Endodermal cell (in vitro differentiated cells): Measurements from ENCODE around the gene MAPK8IP3. TPM values are rescaled to one million over a fixed set of nuclear protein-coding genes. Genes with fewer than 3 reads are reported as not detected.

Source experiments
- DNase-seq: peaks from one replicate; pipeline ENCODE4 v3.0.0-alpha.2; 2017
- H3K27ac ChIP-seq: 2 replicates; pipeline ENCODE4 v1.5.1; 2013; ENCODE audit warnings: mild to moderate bottlenecking, low read depth, low read length, moderate library complexity
- H3K27me3 ChIP-seq: 2 replicates; pipeline ENCODE4 v1.6.1; 2013; ENCODE audit warnings: mild to moderate bottlenecking, low read length, moderate library complexity; ENCODE audit not compliant: insufficient read depth, control insufficient read depth, poor library complexity, severe bottlenecking
- H3K36me3 ChIP-seq: 2 replicates; pipeline ENCODE4 v1.7.0; 2013; ENCODE audit warnings: mild to moderate bottlenecking, low read length, moderate library complexity; ENCODE audit not compliant: control insufficient read depth, insufficient read depth
- H3K4me1 ChIP-seq: one replicate; pipeline ENCODE4 v1.7.0; 2013; ENCODE audit warnings: low read length; ENCODE audit not compliant: control insufficient read depth, insufficient read depth
- H3K4me3 ChIP-seq: 2 replicates; pipeline ENCODE4 v1.5.1; 2013; ENCODE audit warnings: mild to moderate bottlenecking, low read length, moderate library complexity
- H3K9ac ChIP-seq: 2 replicates; pipeline ENCODE4 v1.6.1; 2013; ENCODE audit warnings: mild to moderate bottlenecking, low read length, moderate library complexity; ENCODE audit not compliant: poor library complexity, severe bottlenecking; ENCODE audit errors: extremely low read depth
- H3K9me3 ChIP-seq: 2 replicates; pipeline ENCODE4 v1.6.1; 2013; ENCODE audit warnings: mild to moderate bottlenecking, low read length, moderate library complexity; ENCODE audit not compliant: control insufficient read depth
- H3K27ac Mint-ChIP-seq: 2 replicates; pipeline ENCODE4 v1.8.0; 2020; ENCODE audit warnings: mixed read lengths
- H3K27me3 Mint-ChIP-seq: 2 replicates; pipeline ENCODE4 v1.8.0; 2021; ENCODE audit warnings: mild to moderate bottlenecking, mixed read lengths; ENCODE audit not compliant: insufficient read depth
- H3K36me3 Mint-ChIP-seq: 2 replicates; pipeline ENCODE4 v1.8.0; 2020; ENCODE audit warnings: low read depth, mixed read lengths
- H3K4me1 Mint-ChIP-seq: 2 replicates; pipeline ENCODE4 v1.8.0; 2020; ENCODE audit warnings: mixed read lengths
- H3K4me3 Mint-ChIP-seq: 2 replicates; pipeline ENCODE4 v1.8.0; 2020; ENCODE audit warnings: mild to moderate bottlenecking, moderate library complexity, mixed read lengths
- H3K9me3 Mint-ChIP-seq: 2 replicates; pipeline ENCODE4 v1.8.0; 2020; ENCODE audit warnings: mild to moderate bottlenecking, mixed read lengths
- CTCF ChIP-seq: fragments of 200-600 bp; sonication (generic); conservative IDR thresholded peaks from 2 replicates; pipeline ENCODE4 v1.5.0; 2021; ENCODE audit warnings: antibody characterized with exemption, mild to moderate bottlenecking
- WGBS, 2 experiments: methylation state at CpG; one replicate each; pipeline versions ENCODE4 v1.1.5 to v1.1.7; 2013; ENCODE audit warnings: missing lambda C conversion rate in 2 of 2, mixed read lengths in 1 of 2; ENCODE audit not compliant: insufficient coverage in 1 of 2, insufficient read length in 1 of 2; 5-methylcytosine and 5-hydroxymethylcytosine counted together
- total RNA-seq, 2 donors: library from RNA; stranded (reverse); fragmentation: NEBNext Ultra II Directional in 1 of 2; extraction: Animal tissue kit (Norgen Biotek cat#: 25700) in 1 of 2; gene quantifications; 2 replicates in 1 of 2; 3 replicates in 1 of 2; pipeline ENCODE4 v1.2.1, GENCODE V29; 2021

MAPK8IP3 gene
- total RNA-seq, 2 donors from 2014 or later = 76.0 to 84.0 TPM

- Mint-ChIP-seq H3K4me3 (peak overlapping the region; percentile 85), H3K9me3 (no peaks in the 10 kb centered on the region), H3K36me3 (peaks cover 19% of the 10 kb centered on the region), H3K27me3 (no peaks in the 10 kb centered on the region), H3K4me1 (peaks cover 10% of the 10 kb centered on the region), H3K27ac (peak overlapping the region; percentile 94)
- peaks cover 8% of the 10 kb centered on the region for H3K4me1 ChIP-seq
- WGBS, 2 experiments = 84 to 90% methylated on average over 14 to 20 of the region's 20 CpGs
- H3K9me3 ChIP-seq = no peaks in the 10 kb centered on the region
- H3K27ac ChIP-seq = no peak overlapping the region
- no peaks in the 10 kb centered on the region for H3K27me3 ChIP-seq
- peak overlapping the region; percentile 96 for H3K4me3 ChIP-seq
- no peak for DNase-seq
- H3K9ac ChIP-seq = peak overlapping the region; percentile 73
- peaks cover 24% of the 10 kb centered on the region for H3K36me3 ChIP-seq
- TF ChIP-seq CTCF = no peak
Measured at GRCh38 chr16:1781254-1781653, 75.3 kb downstream of the MAPK8IP3 start.

GRCh38 chr16:1781758-1782407 is 75.9 kb downstream of the MAPK8IP3 start:
- no peaks in the 10 kb centered on the region for H3K9me3 Mint-ChIP-seq
- Histone ChIP-seq H3K4me1 (peaks cover 8% of the 10 kb centered on the region), H3K9ac (peak overlapping the region; percentile 73), H3K9me3 (no peaks in the 10 kb centered on the region), H3K36me3 (peaks cover 24% of the 10 kb centered on the region), H3K27me3 (no peaks in the 10 kb centered on the region), H3K27ac (peak overlapping the region; percentile 91), H3K4me3 (peak overlapping the region; percentile 96)
- peak overlapping the region; percentile 85 for H3K4me3 Mint-ChIP-seq
- H3K4me1 Mint-ChIP-seq = peaks cover 10% of the 10 kb centered on the region
- peaks cover 16% of the 10 kb centered on the region for H3K36me3 Mint-ChIP-seq
- H3K27me3 Mint-ChIP-seq = no peaks in the 10 kb centered on the region
- DNase-seq = peak; percentile 75
- WGBS, 2 experiments = 3 to 4% methylated on average over 16 to 70 of the region's 70 CpGs
- peak overlapping the region; percentile 94 for H3K27ac Mint-ChIP-seq
- TF ChIP-seq CTCF = peak; percentile 51

- H3K27me3 ChIP-seq = no peaks in the 10 kb centered on the region
- H3K36me3 ChIP-seq = peaks cover 24% of the 10 kb centered on the region
- Mint-ChIP-seq H3K27ac (peak within 1 kb of the TSS; percentile 94), H3K4me1 (peaks cover 10% of the 10 kb centered on the region), H3K4me3 (peak within 1 kb of the TSS; percentile 85), H3K9me3 (no peaks in the 10 kb centered on the region), H3K27me3 (no peaks in the 10 kb centered on the region), H3K36me3 (peaks cover 15% of the 10 kb centered on the region)
- peak within 1 kb of the TSS; percentile 73 for H3K9ac ChIP-seq
- peaks cover 8% of the 10 kb centered on the region for H3K4me1 ChIP-seq
- H3K9me3 ChIP-seq = no peaks in the 10 kb centered on the region
- peak within 1 kb of the TSS; percentile 91 for H3K27ac ChIP-seq
- peak; percentile 100 for DNase-seq
- TF ChIP-seq CTCF = no peak
- WGBS, 2 experiments = 0% methylated on average over 49 to 102 of the region's 102 CpGs
- H3K4me3 ChIP-seq = peak within 1 kb of the TSS; percentile 96
Measured at GRCh38 chr16:1782408-1783264, 76.6 kb downstream of the MAPK8IP3 start, which contains the start of the genes NUBP2 and SPSB3. Gene NUBP2, plus strand, starts transcription at chr16:1782960. Its CDS starts 61 bp downstream, at chr16:1783021. Gene SPSB3, minus strand, starts transcription at chr16:1782571. Its CDS starts 1,088 bp downstream, at chr16:1781483.
